MG63 (cell line): Measurements from ENCODE around the gene DGKB. TPM values are rescaled to one million over a fixed set of nuclear protein-coding genes. Genes with fewer than 3 reads are reported as not detected.

ENCODE experiments used
- DNase-seq: peaks from one replicate; pipeline ENCODE4 v3.0.0-alpha.2; 2020
- H3K27me3 ChIP-seq: fragments of 250-450 bp; sonication (Bioruptor Pico); 2 replicates; pipeline ENCODE4 v1.5.1; 2020; ENCODE audit warnings: mild to moderate bottlenecking, moderate library complexity
- H3K36me3 ChIP-seq: fragments of 250-450 bp; sonication (Bioruptor Pico); 2 replicates; pipeline ENCODE4 v1.5.1; 2020; ENCODE audit warnings: mild to moderate bottlenecking, moderate library complexity
- H3K4me3 ChIP-seq: fragments of 250-450 bp; sonication (Bioruptor Pico); 2 replicates; pipeline ENCODE4 v1.5.1; 2020; ENCODE audit warnings: mild to moderate bottlenecking, moderate library complexity
- H3K9me3 ChIP-seq: fragments of 250-450 bp; sonication (Bioruptor Pico); 2 replicates; pipeline ENCODE4 v1.5.1; 2020; ENCODE audit warnings: mild to moderate bottlenecking, moderate library complexity
- total RNA-seq: library from RNA; depleted of rRNA; stranded (reverse); fragments of >200 nt; shearing (Covaris generic); gene quantifications from 2 replicates; pipeline ENCODE4 v1.2.3, GENCODE V29; 2014; ENCODE audit warnings: low replicate concordance

DGKB gene
- total RNA-seq, 1 experiment from 2014 or later = not detected

DNA sequence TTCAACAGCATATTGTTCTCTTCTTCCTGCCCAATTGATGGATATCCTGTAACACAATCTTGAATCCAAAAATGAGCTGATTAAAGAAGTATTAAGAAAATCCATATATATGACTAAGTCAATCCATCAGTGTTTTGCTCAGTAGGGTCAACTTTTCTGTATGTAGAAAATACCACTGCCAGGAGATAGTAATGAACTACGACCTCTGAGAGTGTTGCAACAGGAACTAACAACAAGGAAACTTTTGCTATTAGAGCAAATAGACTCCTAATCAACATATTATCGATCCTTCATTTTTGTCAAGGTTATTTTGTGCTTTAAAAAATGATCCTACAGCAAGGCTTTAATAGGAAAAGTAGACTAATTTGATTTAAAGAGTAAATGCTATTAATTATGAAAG is 507.8 kb downstream of the DGKB start:
- Histone ChIP-seq H3K9me3 (no peaks in the 10 kb centered on the region), H3K36me3 (no peaks in the 10 kb centered on the region), H3K27me3 (no peaks in the 10 kb centered on the region), H3K4me3 (no peak overlapping the region)
- no peak for DNase-seq

DNA sequence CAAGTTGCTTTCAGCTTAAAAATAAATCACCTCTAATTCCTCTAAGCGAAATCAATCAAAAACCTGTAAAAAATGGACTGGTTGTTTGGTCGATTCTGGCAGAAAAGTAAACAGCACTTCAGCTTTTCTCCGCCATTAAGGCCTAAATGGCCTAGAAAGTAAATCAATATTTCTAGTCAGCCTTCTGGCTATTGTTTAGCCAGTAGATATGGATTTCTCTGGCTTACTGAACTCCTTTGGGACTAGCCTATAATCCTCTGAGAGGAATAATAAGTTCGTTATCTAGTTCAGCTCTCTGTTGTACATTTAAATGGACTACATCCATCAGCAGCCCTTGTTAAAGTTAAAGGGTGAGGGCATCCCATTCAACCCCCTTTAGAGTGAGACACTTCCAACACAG is 513.0 kb downstream of the DGKB start:
- DNase-seq = no peak
- H3K27me3 ChIP-seq = no peaks in the 10 kb centered on the region
- H3K9me3 ChIP-seq = 0 out of 2 replicates have a peak, but pooled peaks cover 1% of the 10 kb centered on the region
- no peaks in the 10 kb centered on the region for H3K36me3 ChIP-seq
- H3K4me3 ChIP-seq = no peak overlapping the region

GRCh38 chr7:14389181-14389591 is 513.4 kb downstream of the DGKB start:
- Histone ChIP-seq H3K27me3 (no peaks in the 10 kb centered on the region), H3K4me3 (no peak overlapping the region), H3K9me3 (0 out of 2 replicates have a peak, but pooled peaks cover 2% of the 10 kb centered on the region), H3K36me3 (no peaks in the 10 kb centered on the region)
- DNase-seq = no peak

- DNase-seq = no peak
- 0 out of 2 replicates have a peak, but pooled peaks cover 2% of the 10 kb centered on the region for H3K9me3 ChIP-seq
- H3K36me3 ChIP-seq = no peaks in the 10 kb centered on the region
- H3K4me3 ChIP-seq = no peak overlapping the region
- no peaks in the 10 kb centered on the region for H3K27me3 ChIP-seq
These were observed 517.5 kb downstream of the DGKB start for GRCh38 chr7:14385074-14385473.

GRCh38 chr7:14381936-14382335 is 520.6 kb downstream of the DGKB start:
- no peak for DNase-seq
- no peaks in the 10 kb centered on the region for H3K36me3 ChIP-seq
- no peak overlapping the region for H3K4me3 ChIP-seq

GRCh38 chr7:14381306-14381705 is 521.2 kb downstream of the DGKB start:
- Histone ChIP-seq H3K27me3 (no peaks in the 10 kb centered on the region), H3K9me3 (0 out of 2 replicates have a peak, but pooled peaks cover 2% of the 10 kb centered on the region), H3K36me3 (no peaks in the 10 kb centered on the region), H3K4me3 (no peak overlapping the region)
- DNase-seq = peak; percentile 2

More at GRCh38 chr7:14381936-14382335, 520.6 kb downstream of the DGKB start:
- Histone ChIP-seq H3K9me3 (0 out of 2 replicates have a peak, but pooled peaks cover 2% of the 10 kb centered on the region), H3K27me3 (no peaks in the 10 kb centered on the region)

- Histone ChIP-seq H3K9me3 (0 out of 2 replicates have a peak, but pooled peaks cover 2% of the 10 kb centered on the region), H3K36me3 (no peaks in the 10 kb centered on the region), H3K4me3 (no peak overlapping the region), H3K27me3 (no peaks in the 10 kb centered on the region)
- DNase-seq = peak; percentile 10
These were observed 521.7 kb downstream of the DGKB start for GRCh38 chr7:14380881-14381280.

DNA sequence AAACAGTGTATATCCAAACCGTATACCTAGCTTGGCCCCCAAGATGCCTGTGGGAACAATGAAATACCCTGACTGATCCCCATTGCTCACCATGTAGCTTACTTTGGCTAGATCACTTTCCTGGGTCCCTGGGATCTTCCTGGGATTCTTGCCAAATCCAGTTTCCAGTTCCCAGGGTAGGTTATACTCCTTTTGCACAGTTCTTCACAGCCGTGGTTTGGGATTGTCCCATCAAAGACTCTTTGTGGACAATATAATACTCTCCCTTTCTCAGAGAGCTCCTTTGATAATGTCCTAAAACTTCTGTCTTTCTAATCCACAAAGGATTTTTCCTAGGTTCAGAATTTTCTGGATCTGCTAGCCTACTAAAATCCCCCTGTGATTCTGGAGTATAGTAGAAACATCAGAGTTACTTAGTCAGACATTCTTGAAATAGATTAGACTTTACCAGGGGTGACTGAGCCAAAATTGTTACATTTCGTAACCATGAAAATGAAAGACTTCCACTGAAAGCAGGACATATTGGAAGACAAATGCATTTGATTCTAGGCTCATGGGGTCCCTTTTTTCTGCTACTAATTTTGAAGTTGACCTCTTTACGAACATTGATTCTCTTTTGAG is 524.8 kb downstream of the DGKB start:
- Histone ChIP-seq H3K9me3 (no peaks in the 10 kb centered on the region), H3K27me3 (no peaks in the 10 kb centered on the region), H3K4me3 (no peak overlapping the region), H3K36me3 (no peaks in the 10 kb centered on the region)
- DNase-seq = peak; percentile 39

DNA sequence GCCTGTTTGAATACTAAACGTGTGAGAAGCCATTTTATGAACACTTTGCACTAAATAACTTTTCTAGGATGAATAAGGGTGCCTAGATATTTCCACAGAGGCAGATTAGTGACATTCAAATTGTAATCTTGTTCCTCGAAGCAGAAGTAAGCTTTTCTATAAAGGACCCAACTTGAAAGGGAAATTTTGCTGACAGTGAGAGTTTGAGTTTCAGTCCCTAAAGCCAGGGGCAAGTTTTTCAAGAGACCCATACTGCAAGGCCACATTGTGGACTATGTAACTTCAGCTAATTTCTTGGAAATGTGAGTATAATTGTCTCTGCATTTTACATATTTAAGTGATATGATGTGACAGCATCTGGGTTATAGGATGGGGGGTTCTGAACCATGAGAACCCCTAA is 525.8 kb downstream of the DGKB start:
- DNase-seq = no peak
- Histone ChIP-seq H3K9me3 (no peaks in the 10 kb centered on the region), H3K4me3 (no peak overlapping the region), H3K36me3 (no peaks in the 10 kb centered on the region), H3K27me3 (no peaks in the 10 kb centered on the region)

DNA sequence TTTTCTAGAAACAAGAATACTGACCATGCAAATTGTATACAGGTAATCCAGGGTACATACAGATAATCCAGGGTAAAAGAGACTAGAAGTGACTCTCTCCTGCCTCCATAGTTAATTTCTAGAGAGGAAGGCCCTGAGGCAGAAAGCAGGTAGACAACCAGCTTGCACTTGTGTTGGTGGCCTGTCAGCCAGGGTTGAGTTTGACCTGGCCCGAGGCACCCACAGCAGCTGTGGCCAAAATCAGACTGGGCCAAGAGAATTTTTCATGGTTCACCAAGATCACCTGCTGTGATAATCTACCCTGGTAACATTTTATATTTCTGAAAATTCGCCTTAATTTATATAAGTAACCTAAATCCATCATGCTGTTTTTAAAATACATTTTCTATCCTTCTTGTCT is 526.6 kb downstream of the DGKB start:
- H3K27me3 ChIP-seq = no peaks in the 10 kb centered on the region
- H3K9me3 ChIP-seq = no peaks in the 10 kb centered on the region
- H3K36me3 ChIP-seq = no peaks in the 10 kb centered on the region
- no peak for DNase-seq
- H3K4me3 ChIP-seq = no peak overlapping the region

GRCh38 chr7:14374336-14374735 is 528.2 kb downstream of the DGKB start:
- Histone ChIP-seq H3K27me3 (no peaks in the 10 kb centered on the region), H3K36me3 (no peaks in the 10 kb centered on the region), H3K9me3 (no peaks in the 10 kb centered on the region; the same call in 1 of the 2 replicates), H3K4me3 (no peak overlapping the region)
- DNase-seq = no peak

GRCh38 chr7:14368285-14368684 is 534.3 kb downstream of the DGKB start:
- no peaks in the 10 kb centered on the region for H3K36me3 ChIP-seq
- H3K9me3 ChIP-seq = no peaks in the 10 kb centered on the region; the same call in 1 of the 2 replicates
- no peaks in the 10 kb centered on the region for H3K27me3 ChIP-seq
- no peak for DNase-seq
- no peak overlapping the region for H3K4me3 ChIP-seq

DNA sequence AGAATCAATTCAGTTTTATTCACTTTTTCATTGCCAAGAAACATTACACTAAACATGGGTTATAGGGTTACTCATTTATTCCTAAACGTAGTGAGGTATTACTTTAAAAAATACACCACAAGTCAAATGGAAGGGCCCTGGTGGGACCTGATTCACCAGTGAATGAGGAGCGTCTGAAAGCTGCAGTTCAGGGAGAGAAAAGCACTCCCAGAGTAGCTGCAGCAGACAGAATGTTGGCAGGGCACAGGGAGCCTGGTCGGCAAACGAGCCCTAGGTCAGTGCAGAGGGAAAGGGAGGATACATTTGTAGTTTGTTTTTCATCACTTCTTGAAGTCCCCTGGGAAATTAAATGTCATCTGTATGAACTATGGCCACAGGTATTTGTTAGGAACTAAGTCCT is 551.4 kb downstream of the DGKB start:
- DNase-seq = no peak
- H3K27me3 ChIP-seq = no peaks in the 10 kb centered on the region
- no peaks in the 10 kb centered on the region for H3K36me3 ChIP-seq
- H3K9me3 ChIP-seq = no peaks in the 10 kb centered on the region
- H3K4me3 ChIP-seq = no peak overlapping the region

DNA sequence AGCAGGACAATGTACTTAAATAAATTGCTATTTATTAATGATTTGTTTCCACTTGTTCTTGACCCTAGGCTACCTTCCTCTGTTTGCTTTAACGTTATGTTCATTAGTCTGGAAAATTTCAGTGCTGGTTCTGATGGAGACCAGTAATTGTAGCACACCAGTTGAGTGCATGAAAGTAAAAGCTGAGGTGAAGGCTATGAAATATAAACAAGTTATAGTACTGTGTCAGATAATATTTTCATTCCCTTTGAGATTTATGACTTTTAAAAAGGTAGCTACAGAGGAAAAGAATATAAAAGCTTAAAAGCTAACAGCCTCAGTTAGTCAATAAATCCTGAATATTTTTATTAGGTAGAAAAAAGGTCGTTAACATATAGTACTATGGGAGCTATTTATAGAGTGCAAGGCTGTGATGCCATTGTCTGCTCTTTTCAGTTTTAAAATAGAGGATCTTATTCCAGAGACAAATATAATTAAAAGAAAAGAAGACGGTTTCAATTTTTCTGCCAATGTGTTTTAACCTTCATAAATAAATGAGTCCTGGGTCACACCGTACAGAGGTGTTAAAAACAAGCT is 561.3 kb downstream of the DGKB start:
- no peak for DNase-seq
- H3K9me3 ChIP-seq = no peaks in the 10 kb centered on the region
- H3K27me3 ChIP-seq = no peaks in the 10 kb centered on the region
- H3K36me3 ChIP-seq = no peaks in the 10 kb centered on the region
- H3K4me3 ChIP-seq = no peak overlapping the region

DNA sequence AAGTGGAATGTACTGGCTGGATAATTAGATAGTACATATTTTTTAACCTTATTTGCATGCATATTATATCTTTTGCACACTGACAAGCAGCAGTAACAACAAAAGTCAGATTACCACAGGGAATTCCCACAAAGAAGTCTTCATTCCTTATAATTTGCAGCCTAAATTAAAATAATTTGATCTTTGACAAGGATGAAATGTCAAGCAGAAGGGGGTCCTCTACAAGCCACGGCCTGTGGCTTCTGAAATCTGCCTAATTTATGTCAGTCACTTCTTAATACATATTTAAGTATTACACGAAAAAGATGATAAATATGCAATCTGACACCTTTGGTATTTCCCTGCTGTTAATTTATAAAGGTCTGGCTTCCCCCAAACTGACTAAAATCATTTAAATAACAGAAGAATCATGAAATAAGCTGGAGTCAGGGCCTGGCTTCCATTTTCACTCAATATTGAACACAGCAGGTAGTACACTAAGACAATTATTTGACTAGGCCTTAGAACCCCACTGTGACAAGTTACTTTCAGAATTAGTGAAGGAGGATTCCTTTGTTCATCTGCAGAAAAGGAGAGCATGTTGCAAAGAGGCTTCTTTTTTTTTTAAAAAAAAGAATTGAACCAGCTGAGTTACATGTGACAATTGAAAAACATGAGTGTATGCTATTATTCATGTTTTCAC is 562.0 kb downstream of the DGKB start:
- no peaks in the 10 kb centered on the region for H3K27me3 ChIP-seq
- no peaks in the 10 kb centered on the region for H3K36me3 ChIP-seq
- H3K4me3 ChIP-seq = no peak overlapping the region
- no peaks in the 10 kb centered on the region for H3K9me3 ChIP-seq
- DNase-seq = no peak

GRCh38 chr7:14339861-14340260 is 562.7 kb downstream of the DGKB start:
- Histone ChIP-seq H3K4me3 (no peak overlapping the region), H3K9me3 (no peaks in the 10 kb centered on the region), H3K36me3 (no peaks in the 10 kb centered on the region), H3K27me3 (no peaks in the 10 kb centered on the region)
- DNase-seq = no peak

- Histone ChIP-seq H3K9me3 (no peaks in the 10 kb centered on the region), H3K4me3 (no peak overlapping the region), H3K36me3 (no peaks in the 10 kb centered on the region), H3K27me3 (no peaks in the 10 kb centered on the region)
- DNase-seq = no peak
These were observed 566.3 kb downstream of the DGKB start for GRCh38 chr7:14336256-14336655.

- Histone ChIP-seq H3K36me3 (no peaks in the 10 kb centered on the region), H3K27me3 (no peaks in the 10 kb centered on the region), H3K4me3 (no peak overlapping the region), H3K9me3 (no peaks in the 10 kb centered on the region)
- DNase-seq = peak; percentile 43
These were observed 570.4 kb downstream of the DGKB start for GRCh38 chr7:14332155-14332554.
